Measurements from ENCODE around the gene B3GALT6.

- TF ChIP-seq CTCF (IDR thresholded peaks at IDR 0.05) = no peak
- no peak for TF ChIP-seq POLR2A (IDR thresholded peaks at IDR 0.05)
Measured at GRCh38 chr1:1189111-1189510, 42.9 kb upstream of the B3GALT6 start.

All from uterus (tissue), 2 donors.